Stimulated activated CD8-positive, alpha-beta memory T cell treated with anti-CD3 and anti-CD28 coated beads, Interleukin-7, amount 100 ng/mL, for 48 hours (primary cell): ENCODE results near the gene MRTFA.

ENCODE experiments used
- DNase-seq, 2 donors: peaks; one replicate each; pipeline ENCODE4 v3.0.0-alpha.2; 2020; ENCODE audit warnings: low read depth in 1 of 2; ENCODE audit errors: extremely low read depth in 1 of 2

MRTFA gene

GRCh38 chr22:40416267-40416570 is 220.3 kb downstream of the MRTFA start:
- DNase-seq = no peak

- DNase-seq = no peak
Measured at GRCh38 chr22:40415531-40416266, 220.8 kb downstream of the MRTFA start.

- no peak for DNase-seq
Measured at GRCh38 chr22:40414838-40415505, 221.5 kb downstream of the MRTFA start.

- no peak for DNase-seq
Measured at GRCh38 chr22:40414311-40414710, 222.2 kb downstream of the MRTFA start.

- no peak for DNase-seq
Measured at GRCh38 chr22:40413873-40414272, 222.6 kb downstream of the MRTFA start.

- no peak for DNase-seq
Measured at GRCh38 chr22:40412441-40412840, 224.1 kb downstream of the MRTFA start.

GRCh38 chr22:40411506-40411861 is 225.0 kb downstream of the MRTFA start:
- DNase-seq = no peak

GRCh38 chr22:40410731-40411505 is 225.6 kb downstream of the MRTFA start:
- DNase-seq = no peak

GRCh38 chr22:40410272-40410671 is 226.2 kb downstream of the MRTFA start:
- no peak for DNase-seq

GRCh38 chr22:40409613-40410113 is 226.9 kb downstream of the MRTFA start:
- DNase-seq = no peak

- no peak for DNase-seq
Measured at GRCh38 chr22:40408718-40409612, 227.6 kb downstream of the MRTFA start.

- no peak for DNase-seq
Measured at GRCh38 chr22:40407831-40408717, 228.4 kb downstream of the MRTFA start.

- DNase-seq = no peak
Measured at GRCh38 chr22:40407021-40407761, 229.3 kb downstream of the MRTFA start.

GRCh38 chr22:40406063-40406890 is 230.2 kb downstream of the MRTFA start:
- DNase-seq = no peak

GRCh38 chr22:40405178-40406062 is 231.1 kb downstream of the MRTFA start:
- no peak for DNase-seq

- no peak for DNase-seq
Measured at GRCh38 chr22:40404251-40405177, 232.0 kb downstream of the MRTFA start.
